ENCODE results near the gene CADPS2.
A peak's percentile ranks its signal among the peaks of the same experiment; 100 is the strongest.

Gene CADPS2

DNA sequence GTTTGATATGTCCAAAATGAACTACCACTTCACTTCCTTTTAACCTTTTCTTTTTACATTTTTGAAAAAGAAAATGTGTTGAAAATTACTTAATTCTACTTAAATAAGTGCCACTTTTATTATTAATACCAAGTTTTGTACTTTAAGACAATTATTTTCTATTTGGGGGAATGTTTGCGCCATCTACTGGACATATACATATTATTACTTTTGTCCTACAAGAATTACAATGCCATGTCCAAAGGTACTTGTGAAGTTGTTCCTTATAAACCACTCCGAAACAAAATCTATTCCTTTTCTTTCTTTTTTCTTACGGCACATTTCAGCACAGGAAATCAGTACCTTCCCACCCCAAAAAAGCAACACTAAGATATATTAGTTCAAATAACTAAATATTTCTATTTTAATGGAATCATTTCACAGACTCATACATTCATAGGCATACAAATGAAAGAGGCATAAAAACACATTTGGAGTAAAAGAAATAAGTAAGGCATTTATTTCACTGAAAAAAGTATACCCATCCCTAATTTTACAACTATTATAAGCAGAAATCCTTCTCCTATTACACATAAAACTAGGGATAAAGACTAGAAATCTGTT lies 357.3 kb downstream of the CADPS2 start:
- in situ Hi-C loops (cut with MboI; ENCODE audit: low pct_unique_long_range_greater_than_20kb, low sequenced_read_pairs, unreplicated experiment), result no loop called here
- TF ChIP-seq CTCF (IDR thresholded peaks at IDR 0.05; ENCODE audit: extremely low read depth, insufficient read depth, missing control alignments), result peak; percentile 49
- DNase-seq (ENCODE audit: low spot score), result peak; percentile 10

DNA sequence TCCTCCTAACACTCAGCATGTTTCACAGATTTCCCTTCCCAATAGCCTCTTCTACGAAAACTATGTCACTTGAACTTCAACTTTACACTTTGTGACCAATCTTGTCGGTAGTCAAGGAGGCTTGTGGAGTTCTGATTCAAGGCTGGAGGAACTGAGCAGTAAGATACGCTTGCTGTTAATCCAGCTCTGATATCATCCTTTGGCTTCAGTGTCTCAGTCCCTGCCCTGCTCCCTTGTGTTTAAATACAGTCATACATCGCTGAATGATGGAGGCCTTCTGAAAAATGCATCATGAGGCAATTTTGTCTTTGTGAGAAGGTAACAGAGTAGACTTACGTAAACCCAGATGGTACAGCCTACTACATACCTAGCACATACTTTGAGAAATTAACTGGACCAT lies 360.9 kb downstream of the CADPS2 start:
- in situ Hi-C loops (cut with MboI; ENCODE audit: low pct_unique_long_range_greater_than_20kb, low sequenced_read_pairs, unreplicated experiment), result no loop called here
- DNase-seq (ENCODE audit: low spot score), result no peak
- no peak for TF ChIP-seq CTCF (IDR thresholded peaks at IDR 0.05; ENCODE audit: extremely low read depth, insufficient read depth, missing control alignments)

GRCh38 chr7:122521767-122522166 lies 364.5 kb downstream of the CADPS2 start:
- in situ Hi-C loops (cut with MboI; ENCODE audit: low pct_unique_long_range_greater_than_20kb, low sequenced_read_pairs, unreplicated experiment), result loop anchor here (25.0 kb wide), 1 partner anchor 309 kb away; no protein-coding TSS in a partner anchor
- TF ChIP-seq CTCF (IDR thresholded peaks at IDR 0.05; ENCODE audit: extremely low read depth, insufficient read depth, missing control alignments), result no peak
- no peak for DNase-seq (ENCODE audit: low spot score)

DNA sequence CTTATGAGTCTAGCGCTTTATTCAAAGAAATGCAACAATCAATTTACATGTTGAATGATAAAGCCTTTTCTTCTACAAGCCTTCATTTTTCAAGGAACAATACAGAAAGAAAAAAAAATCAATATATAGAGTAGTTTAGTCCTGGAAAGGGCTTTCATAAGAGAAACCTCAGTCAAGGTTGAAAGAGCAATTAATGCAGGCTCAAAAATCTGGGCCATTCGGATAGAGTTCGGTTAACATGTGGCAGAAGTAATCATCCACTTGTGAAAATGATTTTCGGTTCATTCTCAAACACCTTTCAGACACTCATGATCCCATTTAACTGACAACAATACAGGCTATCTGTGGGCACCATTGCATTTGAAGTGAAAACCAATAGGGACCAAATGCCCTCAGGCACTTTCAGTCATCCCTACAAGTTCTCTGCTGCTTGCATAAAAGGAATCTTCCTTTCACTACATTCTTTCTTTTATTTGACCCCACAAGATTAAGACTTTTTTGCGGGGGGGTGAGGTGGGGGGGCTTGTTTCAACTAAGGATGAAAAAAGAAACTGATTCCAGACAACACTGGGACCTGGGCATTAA lies 365.2 kb downstream of the CADPS2 start:
- DNase-seq (ENCODE audit: low spot score), result no peak
- in situ Hi-C loops (cut with MboI; ENCODE audit: low pct_unique_long_range_greater_than_20kb, low sequenced_read_pairs, unreplicated experiment), result loop anchor here (25.0 kb wide), 1 partner anchor 309 kb away; no protein-coding TSS in a partner anchor
- TF ChIP-seq CTCF (IDR thresholded peaks at IDR 0.05; ENCODE audit: extremely low read depth, insufficient read depth, missing control alignments), result no peak

DNA sequence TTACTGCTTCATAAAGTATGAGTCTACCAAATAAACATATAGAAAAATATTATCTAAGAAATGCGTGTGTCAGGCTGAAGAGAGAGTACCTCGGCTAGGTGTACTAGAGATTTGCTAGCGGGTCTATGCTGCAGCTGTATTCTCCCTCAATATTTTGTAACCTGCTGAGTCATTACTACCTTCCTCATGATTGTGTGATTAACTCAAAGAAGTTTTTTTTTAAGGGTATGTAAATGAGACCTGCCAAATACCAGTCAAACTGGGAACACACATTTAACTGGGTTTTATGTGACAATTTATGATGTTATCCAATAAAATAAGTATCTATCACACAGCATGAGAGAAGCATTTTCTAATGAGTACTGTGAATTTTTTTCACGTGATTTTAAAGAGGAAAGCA lies 367.8 kb downstream of the CADPS2 start:
- in situ Hi-C loops (cut with MboI; ENCODE audit: low pct_unique_long_range_greater_than_20kb, low sequenced_read_pairs, unreplicated experiment), result loop anchor here (25.0 kb wide), 1 partner anchor 306 kb away; no protein-coding TSS in a partner anchor
- TF ChIP-seq CTCF (IDR thresholded peaks at IDR 0.05; ENCODE audit: extremely low read depth, insufficient read depth, missing control alignments), result no peak
- no peak for DNase-seq (ENCODE audit: low spot score)

- no peak for DNase-seq (ENCODE audit: low spot score)
- in situ Hi-C loops (cut with MboI; ENCODE audit: low pct_unique_long_range_greater_than_20kb, low sequenced_read_pairs, unreplicated experiment), result loop anchor here (25.0 kb wide), 1 partner anchor 305 kb away; no protein-coding TSS in a partner anchor
- TF ChIP-seq CTCF (IDR thresholded peaks at IDR 0.05; ENCODE audit: extremely low read depth, insufficient read depth, missing control alignments), result no peak
Observed at GRCh38 chr7:122517576-122517975, 368.7 kb downstream of the CADPS2 start.
